HG03457 (cell line): ENCODE results near the gene SYT5.
"Not testable (repeated sequence)": the region's sequence is repeated elsewhere in the genome, so short reads cannot be mapped to it uniquely, and the experiment has no call there.

ENCODE experiments used
- ATAC-seq: cut with Tn5 transposase; IDR thresholded peaks from one replicate; pipeline ENCODE4 v1.9.1; 2021; ENCODE audit warnings: moderate number of reproducible peaks; ENCODE audit not compliant: unreplicated experiment

The SYT5 gene

DNA sequence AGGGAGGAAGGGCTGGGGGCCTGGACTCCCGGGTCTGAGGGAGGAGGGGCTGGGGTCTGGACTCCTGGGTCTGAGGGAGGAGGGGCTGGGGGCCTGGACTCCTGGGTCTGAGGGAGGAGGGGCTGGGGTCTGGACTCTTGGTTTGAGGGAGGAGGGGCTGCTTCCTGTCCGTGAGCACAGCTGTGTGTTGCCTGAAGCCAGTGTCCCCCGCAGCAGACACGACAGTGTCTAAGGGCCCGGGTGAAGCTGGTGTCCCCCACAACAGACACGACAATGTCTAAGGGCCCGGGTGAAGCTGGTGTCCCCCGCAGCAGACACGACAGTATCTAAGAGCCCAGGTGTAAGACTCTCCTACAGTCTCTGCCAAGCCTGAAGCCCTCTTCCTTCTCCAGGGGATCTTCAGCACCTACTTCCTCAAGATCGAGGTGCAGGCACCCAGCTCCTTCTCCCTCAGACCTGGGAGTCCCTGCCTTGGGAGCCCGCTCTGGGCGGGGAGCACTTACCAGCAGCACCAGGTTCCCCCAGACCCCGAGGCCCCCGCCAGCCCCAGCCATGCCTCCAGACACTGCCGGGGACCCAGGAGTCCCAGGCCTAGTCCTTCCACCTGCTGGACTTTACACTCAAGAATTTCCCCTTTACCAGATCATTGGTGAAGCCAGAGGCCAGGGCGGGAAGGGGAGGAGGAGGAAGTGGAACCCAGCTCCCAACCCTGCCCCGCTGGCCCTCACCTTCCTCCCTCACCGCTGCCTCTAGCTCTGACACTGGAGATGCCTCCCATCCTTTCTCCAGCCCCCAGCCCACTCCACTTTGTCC, 29.0 kb upstream of the SYT5 start, which contains the start of gene PTPRH:
Gene PTPRH (minus strand): TSS at position 622 of the 813 bp plus-strand sequence. CDS start 68 bp downstream, at position 554.
- no peak for ATAC-seq

DNA sequence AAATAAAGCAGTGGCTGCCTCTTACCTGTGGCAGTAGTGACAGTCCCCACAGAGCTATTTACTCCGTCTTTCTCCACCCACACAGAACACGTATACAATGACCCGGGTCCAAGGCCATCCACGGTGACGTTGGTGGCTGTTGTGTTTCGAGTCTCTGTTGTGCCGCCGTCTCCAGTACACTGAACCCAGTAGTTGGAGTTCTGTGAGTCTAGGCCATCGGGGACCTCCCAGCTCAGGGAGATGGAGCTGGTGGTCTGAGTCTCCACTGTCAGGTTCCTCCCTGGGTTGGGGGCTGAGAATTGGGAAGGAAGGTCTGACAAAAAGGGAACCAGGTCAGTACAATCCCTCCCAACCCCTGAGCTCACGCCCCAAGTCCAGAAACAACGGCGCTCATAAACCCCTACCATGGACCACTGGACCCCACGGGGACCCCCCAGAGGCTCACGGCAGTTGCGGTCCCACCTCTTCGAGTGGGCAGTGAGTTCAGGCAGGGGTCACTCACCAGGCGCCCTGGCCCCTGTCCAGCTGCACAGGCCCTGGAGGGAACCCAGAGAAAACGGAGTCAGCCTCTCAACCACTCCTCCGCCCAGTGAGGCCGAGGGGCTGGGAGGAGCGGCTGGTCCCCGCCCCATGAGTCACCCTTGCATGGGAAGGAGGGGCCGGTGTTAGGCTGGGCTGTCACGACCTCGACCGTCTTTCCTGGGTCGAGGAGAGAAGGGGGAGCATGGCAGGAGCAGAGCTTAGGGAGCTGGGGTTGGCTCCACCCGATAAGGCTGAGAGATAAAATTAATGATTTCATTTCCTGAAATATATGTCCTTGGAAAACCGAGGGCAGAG, 26.8 kb upstream of the SYT5 start:
- ATAC-seq = no peak

DNA sequence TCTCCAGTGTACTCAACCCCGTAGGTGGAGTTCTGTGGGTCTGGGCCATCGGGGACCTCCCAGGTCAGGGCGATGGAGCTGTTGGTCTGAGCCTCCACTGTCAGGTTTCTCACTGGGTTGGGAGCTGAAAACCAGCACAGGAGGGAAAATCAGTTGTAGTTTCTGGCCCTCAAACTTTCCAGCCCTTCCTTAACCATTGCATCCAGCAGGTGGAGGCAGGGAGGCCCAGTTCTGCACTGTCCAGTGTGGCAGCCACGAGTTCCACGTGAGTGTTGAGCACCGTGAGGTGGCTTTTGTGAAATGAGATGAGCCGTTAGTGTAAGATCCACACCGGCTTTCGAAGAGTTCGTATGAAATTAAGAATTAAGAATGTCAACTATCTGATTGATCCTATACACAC, 22.1 kb upstream of the SYT5 start:
- ATAC-seq = not testable (repeated sequence)

- no peak for ATAC-seq
Measured at GRCh38 chr19:55199620-55200204, 19.6 kb upstream of the SYT5 start.

GRCh38 chr19:55198651-55199050, 18.6 kb upstream of the SYT5 start:
- ATAC-seq = no peak

DNA sequence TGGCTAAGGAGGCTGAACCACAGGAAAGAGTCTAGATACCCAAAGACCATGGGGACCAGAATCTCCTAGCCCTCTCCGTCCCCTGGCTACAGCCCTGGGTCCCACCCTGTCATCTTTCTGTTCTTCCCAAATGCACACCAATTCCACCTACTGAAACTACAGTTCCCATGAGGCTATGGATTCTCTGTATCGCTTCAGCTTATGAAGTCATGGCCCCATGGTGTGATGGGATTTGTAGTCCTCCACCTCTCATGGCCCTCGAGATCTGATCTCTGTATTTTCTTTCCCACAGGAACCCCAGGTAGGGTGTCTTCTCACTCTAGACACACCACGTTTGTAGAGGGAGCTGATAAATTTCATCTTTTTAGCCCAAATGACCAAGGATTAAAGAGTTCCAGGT, 17.4 kb upstream of the SYT5 start:
- no peak for ATAC-seq

DNA sequence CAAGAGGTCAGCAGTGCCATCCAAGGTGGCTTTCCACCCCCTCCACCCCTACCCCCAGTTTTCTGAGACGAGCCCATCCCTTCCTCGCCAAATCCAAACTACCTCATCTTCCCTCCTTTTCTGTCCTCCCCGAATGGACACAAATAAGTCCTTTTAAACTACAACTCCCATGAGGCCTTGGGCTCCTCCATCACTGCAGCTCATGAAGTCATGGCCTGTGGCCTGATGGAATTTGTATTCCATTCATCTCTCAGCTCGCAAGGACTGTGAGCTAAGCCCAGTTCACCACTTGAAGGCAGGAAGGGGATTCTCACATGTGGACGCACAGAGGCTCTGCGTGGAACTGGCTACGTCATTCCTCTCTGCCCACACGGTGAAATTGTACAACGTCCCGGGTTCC, 16.7 kb upstream of the SYT5 start:
- ATAC-seq = no peak

- no peak for ATAC-seq
Measured at GRCh38 chr19:55193481-55193880, 13.4 kb upstream of the SYT5 start.

DNA sequence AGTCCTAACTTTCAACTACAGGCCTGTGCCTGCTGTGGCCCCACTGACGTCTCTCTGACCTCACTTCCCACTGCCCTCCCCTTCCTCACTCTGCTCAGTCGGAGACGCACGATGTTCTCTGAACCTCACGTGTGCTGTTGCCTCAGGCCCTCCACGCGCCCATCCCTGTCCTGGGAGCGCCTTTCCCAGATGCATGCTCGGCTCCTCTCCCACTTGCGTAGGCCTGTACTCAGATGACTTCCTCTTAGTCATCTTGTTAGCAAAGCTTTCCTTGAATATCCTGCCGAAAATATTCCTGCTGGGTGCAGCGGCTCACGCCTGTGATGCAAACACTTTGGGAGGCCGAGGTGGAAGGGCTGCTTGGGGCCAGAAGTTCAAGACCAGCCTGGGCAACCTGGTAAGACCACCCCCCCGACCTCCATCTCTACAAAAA, 9.3 kb upstream of the SYT5 start:
- ATAC-seq = no peak

- ATAC-seq = no peak
Measured at GRCh38 chr19:55188625-55189024, 8.5 kb upstream of the SYT5 start.

- no peak for ATAC-seq
Measured at GRCh38 chr19:55186080-55186479, 6.0 kb upstream of the SYT5 start.

- ATAC-seq = no peak
Measured at GRCh38 chr19:55181740-55182139, 1.7 kb upstream of the SYT5 start.

- ATAC-seq = no peak
Measured at GRCh38 chr19:55178781-55179599, 1.1 kb downstream of the SYT5 start.

- no peak for ATAC-seq
Measured at GRCh38 chr19:55176076-55176475, 4.0 kb downstream of the SYT5 start.

DNA sequence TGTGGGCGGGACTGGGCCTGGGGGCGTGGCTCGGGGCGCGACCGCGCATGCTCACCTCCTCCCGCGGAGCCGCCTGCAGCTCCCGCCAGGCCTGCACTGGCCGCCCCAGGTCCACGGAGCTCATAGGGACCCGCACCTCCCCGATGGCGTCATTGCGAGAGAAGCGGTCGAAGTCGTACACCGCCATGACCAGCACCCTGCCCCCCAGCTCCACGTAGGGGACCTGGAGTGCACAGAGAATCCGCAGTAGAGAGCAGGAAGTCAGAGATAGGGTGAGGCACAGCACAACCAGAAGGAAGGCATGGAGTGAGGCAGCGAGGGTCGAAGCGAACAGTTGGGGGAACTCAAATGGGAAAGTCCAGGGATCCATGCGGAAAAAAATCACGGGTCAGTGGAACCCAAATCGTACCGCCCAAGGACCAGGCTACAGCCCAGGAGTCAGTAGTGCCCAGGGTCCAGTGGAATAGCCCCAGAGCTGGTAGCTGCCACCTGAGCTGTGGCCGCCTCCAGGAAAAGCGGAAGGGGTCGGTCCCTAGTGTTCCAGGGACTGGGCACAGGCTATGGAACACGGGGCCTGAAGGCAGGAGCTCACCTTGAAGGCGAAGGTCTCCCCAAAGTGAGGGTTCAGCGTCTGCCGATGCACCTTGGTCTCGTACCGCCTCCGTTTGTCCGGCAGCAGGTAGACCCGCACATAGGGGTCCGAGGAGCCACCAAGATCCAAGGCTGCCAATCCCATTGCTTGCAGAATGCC, 4.8 kb downstream of the SYT5 start:
- ATAC-seq = no peak

GRCh38 chr19:55174425-55175116, 5.5 kb downstream of the SYT5 start:
- no peak for ATAC-seq

DNA sequence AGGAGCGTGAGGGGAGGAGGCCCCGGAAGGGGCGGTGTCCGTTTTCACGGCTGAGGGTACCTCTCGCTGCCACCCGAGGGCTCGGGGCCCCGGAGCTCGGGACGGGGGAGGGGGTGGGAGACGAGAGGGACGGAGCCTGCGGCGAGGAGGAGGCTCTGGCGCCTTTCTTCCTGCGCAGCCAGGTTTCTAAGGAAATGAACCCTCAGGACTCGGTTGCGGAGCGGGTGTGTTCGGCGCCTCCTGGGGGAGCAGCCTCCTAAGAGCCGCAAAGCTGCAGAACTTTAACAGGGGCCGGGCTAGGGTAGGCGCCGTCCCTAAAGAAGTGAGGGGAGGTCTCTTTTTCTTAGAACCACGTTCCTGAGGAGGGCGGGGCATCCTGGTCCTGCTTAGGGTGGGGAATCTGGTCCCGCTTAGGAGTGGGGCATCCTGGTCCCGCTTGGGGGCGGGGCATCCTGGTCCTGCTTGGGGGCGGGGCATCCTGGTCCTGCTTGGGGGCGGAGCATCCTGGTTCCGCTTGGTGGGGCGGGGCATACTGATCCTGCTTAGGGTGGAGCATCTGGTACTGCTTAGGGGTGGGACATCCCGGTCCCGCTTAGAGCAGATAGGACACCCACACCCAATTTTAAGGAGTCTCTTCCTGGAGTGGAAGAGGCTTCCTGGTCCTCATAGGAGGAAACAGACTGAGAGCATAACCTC, 6.2 kb downstream of the SYT5 start:
- ATAC-seq = no peak

DNA sequence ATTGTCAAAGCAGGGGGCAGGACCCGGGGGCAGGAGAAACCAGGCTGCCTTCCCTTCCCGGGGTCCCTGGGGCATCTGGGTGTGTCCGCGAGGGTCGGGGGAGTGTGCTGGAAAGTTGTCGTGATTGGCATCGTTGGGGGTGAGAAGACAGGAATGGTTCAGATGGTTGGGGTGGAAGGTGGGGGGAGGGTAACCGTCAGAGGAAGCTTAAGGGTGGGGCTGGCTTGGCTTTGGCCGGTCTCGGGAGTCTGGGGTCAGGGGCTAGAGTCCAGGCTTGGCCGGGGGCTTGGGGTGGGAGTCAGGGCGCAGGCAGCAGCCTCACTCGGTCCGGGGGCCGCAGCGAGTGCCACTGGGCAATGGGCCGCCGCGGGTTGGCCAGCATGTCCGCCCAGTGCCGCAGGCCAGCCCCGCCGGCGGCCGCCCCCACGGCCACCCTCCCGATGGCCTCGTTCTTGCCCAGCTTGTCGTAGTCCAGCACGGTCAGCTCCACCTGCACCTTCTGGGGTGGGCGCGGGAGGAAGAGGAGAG, 6.8 kb downstream of the SYT5 start:
- no peak for ATAC-seq

DNA sequence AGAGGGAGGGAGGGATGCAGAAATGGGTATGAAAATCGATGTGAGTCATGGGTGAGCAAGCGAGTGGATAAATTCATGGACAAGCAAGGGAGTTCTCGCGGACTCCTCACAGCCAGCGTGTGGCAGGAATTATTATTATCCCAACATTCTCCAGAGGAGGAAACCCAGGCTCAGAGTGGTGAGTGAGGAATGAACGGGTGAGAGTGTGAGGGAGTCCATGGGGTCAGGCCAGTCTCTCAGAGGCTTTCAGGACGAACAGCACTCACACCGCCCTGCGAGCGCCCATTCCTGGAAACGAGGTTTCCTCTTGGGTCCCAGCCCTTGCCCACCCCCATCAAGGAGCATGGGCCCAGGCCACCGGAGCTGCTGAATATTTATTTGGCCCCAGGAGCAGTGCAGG, 7.3 kb downstream of the SYT5 start:
- no peak for ATAC-seq
